MCF 10A (cell line): ENCODE results near the gene OR10A3. TPM values are rescaled to one million over a fixed set of nuclear protein-coding genes. Genes with fewer than 3 reads are reported as not detected.
A peak's percentile ranks its signal among the peaks of the same experiment; 100 is the strongest.
"Not testable (repeated sequence)": the region's sequence is repeated elsewhere in the genome, so short reads cannot be mapped to it uniquely, and the experiment has no call there.

Source experiments
- Bru-seq: library from RNA; stranded (reverse); fragments of 400-500 nt; gene quantifications from one replicate; lab custom pipeline; 2021; lab: Mats Ljungman, UMichigan
- BruChase-seq, 2 experiments: library from RNA; stranded (reverse); fragments of 400-500 nt; gene quantifications; one replicate each; lab custom pipeline; 2021; lab: Mats Ljungman, UMichigan
- BruUV-seq: library from RNA; stranded (reverse); fragments of 400-500 nt; replicated peaks from 2 replicates; lab custom pipeline; 2021; lab: Mats Ljungman, UMichigan
- CTCF ChIA-PET: fragments of 300-600 bp; sonication (Branson Sonifier 250); formaldehyde crosslinking; extraction: SDS; loops from one replicate; lab custom pipeline; 2021; ENCODE audit warnings: antibody characterized with exemption, inconsistent platforms; lab: Yijun Ruan, JAX
- POLR2A ChIA-PET: fragments of 300-600, 350-650 bp; sonication (Branson Sonifier 250); formaldehyde crosslinking; extraction: SDS; loops from one replicate; lab custom pipeline; 2020; ENCODE audit warnings: antibody characterized with exemption, inconsistent platforms; lab: Yijun Ruan, JAX
- DNase-seq: peaks from one replicate; pipeline ENCODE4 v3.0.0-alpha.2; 2018; ENCODE audit not compliant: unreplicated experiment
- H3K27ac Mint-ChIP-seq: one replicate; pipeline ENCODE4 v1.8.0; 2022; ENCODE audit warnings: mild to moderate bottlenecking, low read depth, mixed read lengths; ENCODE audit not compliant: unreplicated experiment
- H3K27me3 Mint-ChIP-seq: one replicate; pipeline ENCODE4 v1.8.0; 2022; ENCODE audit warnings: mixed read lengths; ENCODE audit not compliant: insufficient read depth, unreplicated experiment
- H3K36me3 Mint-ChIP-seq: one replicate; pipeline ENCODE4 v1.8.0; 2022; ENCODE audit warnings: mild to moderate bottlenecking, moderate library complexity, mixed read lengths; ENCODE audit not compliant: insufficient read depth, unreplicated experiment
- H3K4me1 Mint-ChIP-seq: one replicate; pipeline ENCODE4 v1.8.0; 2022; ENCODE audit warnings: mixed read lengths; ENCODE audit not compliant: insufficient read depth, unreplicated experiment
- H3K4me3 Mint-ChIP-seq: one replicate; pipeline ENCODE4 v1.8.0; 2022; ENCODE audit warnings: mild to moderate bottlenecking, moderate library complexity, mixed read lengths; ENCODE audit not compliant: unreplicated experiment
- H3K9me3 Mint-ChIP-seq: one replicate; pipeline ENCODE4 v1.8.0; 2022; ENCODE audit warnings: mixed read lengths; ENCODE audit not compliant: unreplicated experiment
- CTCF ChIP-seq: fragments of 200-600 bp; IDR thresholded peaks from one replicate; pipeline ENCODE4 v1.8.0; 2022; ENCODE audit warnings: antibody characterized with exemption, mild to moderate bottlenecking; ENCODE audit not compliant: unreplicated experiment
- intact Hi-C: fragments of 100-400 bp; cut with micrococcal nuclease; formaldehyde crosslinking; loops from 2 replicates; pipeline ENCODE4 v1.14.1; 2022
- long read RNA-seq: library from polyadenylated mRNA; stranded (forward); transcript quantifications from one replicate; pipeline ENCODE4 v2.0.0, GENCODE V29; 2022
- total RNA-seq: library from RNA; stranded (reverse); gene quantifications from 2 replicates; pipeline ENCODE4 v1.2.3, GENCODE V29; 2022

Gene OR10A3
- total RNA-seq = not detected in 2 replicates
- Bru-seq, nascent RNA = not detected
- percentile 20 among the genes with signal in this experiment for BruChase-seq, experiment 1, labeled RNA remaining after a 6-hour chase
- BruChase-seq, experiment 2, labeled RNA remaining after a 2-hour chase = percentile 16 among the genes with signal in this experiment
- long read RNA-seq = 0 reads

GRCh38 chr11:7941608-7942007 is at the start of gene OR10A3:
Gene OR10A3, minus strand, starts transcription at chr11:7941708. Its CDS starts 2,188 bp downstream, at chr11:7939520.
- peaks cover 6% of the 10 kb centered on the region for H3K36me3 Mint-ChIP-seq
- H3K27ac Mint-ChIP-seq = no peak within 1 kb of the TSS
- H3K4me3 Mint-ChIP-seq = no peak within 1 kb of the TSS
- H3K9me3 Mint-ChIP-seq = no peaks in the 10 kb centered on the region
- POLR2A ChIA-PET = no interaction called here
- H3K4me1 Mint-ChIP-seq = peaks cover 2% of the 10 kb centered on the region
- CTCF ChIA-PET = no interaction called here
- intact Hi-C loops = no loop called here
- TF ChIP-seq CTCF = no peak
- no peaks in the 10 kb centered on the region for H3K27me3 Mint-ChIP-seq
- BruUV-seq = no TSS peak
- DNase-seq = no peak

- intact Hi-C loops = loop anchor here (1.0 to 5.0 kb wide), 5 partner anchors 82 to 890 kb away; no protein-coding TSS in a partner anchor
- Mint-ChIP-seq H3K27ac (peak overlapping the region; percentile 82), H3K36me3 (peaks cover 28% of the 10 kb centered on the region), H3K4me1 (peaks cover 24% of the 10 kb centered on the region), H3K4me3 (peak overlapping the region; percentile 92)
- not testable (repeated sequence) for BruUV-seq, DNase-seq, H3K27me3 Mint-ChIP-seq, H3K9me3 Mint-ChIP-seq
- CTCF ChIA-PET = interaction anchor here (0.5 to 6.1 kb wide), 50 partner anchors 8 to 976 kb away, joined by 3 to 260 read pairs (median 4); no protein-coding TSS in a partner anchor
- POLR2A ChIA-PET = interaction anchor here (0.6 to 2.3 kb wide), 9 partner anchors 9 to 897 kb away, joined by 3 to 36 read pairs (median 3); no protein-coding TSS in a partner anchor
Measured at GRCh38 chr11:7987560-7987883, 46.0 kb upstream of the OR10A3 start.

GRCh38 chr11:7986768-7987559 is 45.5 kb upstream of the OR10A3 start, which contains the start of gene EIF3F:
Gene EIF3F, plus strand, starts transcription at chr11:7987337. Its CDS starts 16 bp downstream, at chr11:7987353.
- CTCF ChIA-PET = interaction anchor here (0.5 to 6.1 kb wide), 63 partner anchors 8 to 1125 kb away, joined by 3 to 260 read pairs (median 4); no protein-coding TSS in a partner anchor
- intact Hi-C loops = loop anchor here (1.0 to 5.0 kb wide), 5 partner anchors 82 to 890 kb away; no protein-coding TSS in a partner anchor
- Mint-ChIP-seq H3K9me3 (no peaks in the 10 kb centered on the region), H3K4me3 (peak within 1 kb of the TSS; percentile 92), H3K27me3 (no peaks in the 10 kb centered on the region), H3K36me3 (peaks cover 23% of the 10 kb centered on the region), H3K27ac (peak within 1 kb of the TSS; percentile 82), H3K4me1 (peaks cover 24% of the 10 kb centered on the region)
- peak; percentile 99 for DNase-seq
- POLR2A ChIA-PET = interaction anchor here (0.6 to 2.3 kb wide), 13 partner anchors 9 to 896 kb away, joined by 3 to 36 read pairs (median 3); no protein-coding TSS in a partner anchor
- BruUV-seq = no TSS peak
- peak; percentile 91 for TF ChIP-seq CTCF

- CTCF ChIA-PET = interaction anchor here (0.7 to 6.1 kb wide), 3 partner anchors 74 to 91 kb away, joined by 4 to 260 read pairs (median 98); no protein-coding TSS in a partner anchor
- H3K27me3 Mint-ChIP-seq = no peaks in the 10 kb centered on the region
- no peak for TF ChIP-seq CTCF
Measured at GRCh38 chr11:7983832-7984590, 42.5 kb upstream of the OR10A3 start.

More at GRCh38 chr11:7983832-7984590, 42.5 kb upstream of the OR10A3 start:
- H3K4me3 Mint-ChIP-seq = no peak overlapping the region
- H3K4me1 Mint-ChIP-seq = peaks cover 14% of the 10 kb centered on the region
- no peaks in the 10 kb centered on the region for H3K9me3 Mint-ChIP-seq
- peaks cover 5% of the 10 kb centered on the region for H3K36me3 Mint-ChIP-seq
- H3K27ac Mint-ChIP-seq = no peak overlapping the region
- no TSS peak for BruUV-seq
- POLR2A ChIA-PET = no interaction called here
- no peak for DNase-seq
- intact Hi-C loops = no loop called here
